Mammary epithelial cell (primary cell): ENCODE measurements around the gene CENATAC.
A peak's percentile ranks its signal among the peaks of the same experiment; 100 is the strongest.

Experiments
- CTCF ChIP-seq, 2 donors: IDR thresholded peaks in 1 of 2; conservative IDR thresholded peaks in 1 of 2; 2 replicates each; pipeline ENCODE4 v1.5.1; 2011 to 2012; ENCODE audit warnings: inconsistent platforms in 2 of 2, low read length in 2 of 2, mild to moderate bottlenecking in 2 of 2, control low read depth in 1 of 2, low read depth in 1 of 2; ENCODE audit not compliant: insufficient read depth in 1 of 2; ENCODE audit errors: extremely low read depth in 1 of 2
- EZH2 ChIP-seq: IDR thresholded peaks from 2 replicates; pipeline ENCODE4 v1.6.1; 2012; ENCODE audit warnings: low read length, inconsistent platforms, borderline replicate concordance

GRCh38 chr11:119065369-119065768 lies 67.4 kb downstream of the CENATAC start:
- peak; percentile 56 to 61 for TF ChIP-seq CTCF (conservative IDR thresholded peaks at IDR 0.05 in 1 of 2, IDR thresholded peaks at IDR 0.05 in 1 of 2; ENCODE audit: extremely low read depth in 1 of 2, insufficient read depth in 1 of 2, low read depth in 1 of 2, low read length in 2 of 2)
- TF ChIP-seq EZH2 = no peak
